GM08714 (cell line): ENCODE measurements around the gene SBK2.

Experiments
- H3K4me3 ChIP-seq: fragments of 200-500 bp; sonication (Bioruptor generic); 2 replicates; pipeline ENCODE4 v1.5.1; 2014; ENCODE audit warnings: mild to moderate bottlenecking, low read length, inconsistent platforms
- ZNF274 ChIP-seq: IDR thresholded peaks from 2 replicates; pipeline ENCODE4 v1.6.1; 2012; ENCODE audit warnings: mild to moderate bottlenecking, low read depth, low read length

The SBK2 gene

GRCh38 chr19:55567708-55568328 is 30.9 kb upstream of the SBK2 start:
- no peak overlapping the region for H3K4me3 ChIP-seq
- no peak for TF ChIP-seq ZNF274

- no peak overlapping the region for H3K4me3 ChIP-seq
- no peak for TF ChIP-seq ZNF274
Measured at GRCh38 chr19:55566823-55567222, 29.9 kb upstream of the SBK2 start.

GRCh38 chr19:55563261-55563690 is 26.3 kb upstream of the SBK2 start:
- no peak for TF ChIP-seq ZNF274
- H3K4me3 ChIP-seq = no peak overlapping the region

GRCh38 chr19:55559684-55560083 is 22.8 kb upstream of the SBK2 start:
- no peak for TF ChIP-seq ZNF274
- no peak overlapping the region for H3K4me3 ChIP-seq

DNA sequence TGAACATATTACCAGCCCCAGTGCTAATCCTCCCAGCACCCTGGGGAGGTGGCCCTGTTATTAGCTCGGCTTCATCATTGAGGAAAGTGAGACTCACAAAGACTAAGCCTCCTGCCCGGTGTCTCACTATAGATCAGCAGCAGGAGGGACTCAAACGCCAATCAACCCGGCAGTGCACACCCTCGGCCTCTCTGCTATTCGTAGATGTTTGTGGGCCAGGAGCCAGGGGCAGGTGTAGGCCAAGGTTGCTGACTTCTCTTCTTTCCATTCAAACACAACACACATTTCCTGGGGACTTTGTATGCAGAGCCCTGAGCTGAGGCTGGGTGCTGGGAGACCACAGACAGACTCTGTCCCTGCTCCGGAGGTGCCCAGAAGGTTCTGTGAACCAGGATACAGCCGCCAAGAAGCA is 17.8 kb upstream of the SBK2 start:
- TF ChIP-seq ZNF274 = no peak
- no peak overlapping the region for H3K4me3 ChIP-seq

DNA sequence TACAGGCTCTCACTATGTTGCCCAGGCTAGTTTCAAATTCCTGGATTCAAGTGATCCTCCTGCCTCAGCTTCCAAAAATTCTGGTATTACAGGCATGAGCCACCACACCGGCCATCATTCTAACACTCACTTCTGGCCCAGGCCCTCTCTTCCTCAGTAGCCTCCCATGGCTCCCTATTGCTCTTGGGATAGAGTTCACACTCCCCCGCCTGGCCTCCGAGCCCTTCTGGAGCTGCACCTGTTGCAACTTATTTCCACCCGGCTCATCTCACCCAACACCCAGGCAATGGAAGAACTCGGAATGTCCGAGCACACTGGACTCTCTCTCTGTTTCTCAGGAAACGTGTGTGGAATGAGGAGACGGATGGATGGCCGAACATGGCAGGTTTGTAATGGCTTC is 17.4 kb upstream of the SBK2 start:
- TF ChIP-seq ZNF274 = no peak
- H3K4me3 ChIP-seq = no peak overlapping the region

DNA sequence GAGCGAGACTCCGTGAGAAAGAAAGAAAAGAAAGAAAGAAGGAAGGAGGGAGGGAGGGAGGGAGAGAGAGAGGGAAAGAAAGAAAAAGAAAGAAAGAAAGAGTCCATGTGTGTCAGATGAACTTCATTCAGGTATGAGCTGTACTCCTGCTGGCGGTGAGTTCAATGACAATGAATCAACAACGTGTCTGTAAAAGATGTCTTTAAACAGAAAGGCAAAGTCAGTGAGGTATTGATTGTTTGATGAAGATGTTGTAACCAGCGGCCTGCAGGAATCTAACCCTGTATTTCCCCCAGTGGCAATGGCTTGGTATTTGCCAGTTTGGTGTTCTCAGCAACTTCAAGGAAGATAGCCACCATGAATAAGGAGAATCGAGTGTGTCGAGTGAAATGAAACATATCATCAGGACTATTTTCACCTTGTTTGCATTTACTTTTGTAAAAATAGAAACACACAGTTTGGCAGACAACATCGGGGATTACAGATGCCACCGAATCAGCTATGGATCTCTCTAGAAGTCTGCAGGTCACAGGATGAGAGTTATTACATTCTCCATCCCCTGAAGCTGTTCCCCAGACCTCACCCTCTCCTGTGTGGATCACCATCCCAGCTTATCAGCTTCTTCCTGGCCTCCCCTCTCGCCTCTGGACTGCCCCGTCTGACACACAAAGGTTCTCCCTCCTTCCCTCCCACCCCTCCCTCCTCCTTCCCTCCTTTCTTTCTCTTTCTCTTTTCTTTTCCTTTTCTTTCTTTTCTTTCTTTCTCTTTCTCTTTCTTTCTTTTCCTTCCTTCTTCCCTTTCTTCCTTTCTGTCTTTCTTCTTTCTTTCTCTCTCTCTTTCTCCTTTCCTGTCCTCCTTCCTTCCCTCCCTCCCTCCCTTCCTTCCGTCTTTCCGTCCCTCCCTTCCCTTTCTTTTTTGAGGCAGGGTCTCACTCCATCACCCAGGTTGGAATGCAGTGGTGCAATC is 16.6 kb upstream of the SBK2 start:
- no peak for TF ChIP-seq ZNF274
- H3K4me3 ChIP-seq = no peak overlapping the region

DNA sequence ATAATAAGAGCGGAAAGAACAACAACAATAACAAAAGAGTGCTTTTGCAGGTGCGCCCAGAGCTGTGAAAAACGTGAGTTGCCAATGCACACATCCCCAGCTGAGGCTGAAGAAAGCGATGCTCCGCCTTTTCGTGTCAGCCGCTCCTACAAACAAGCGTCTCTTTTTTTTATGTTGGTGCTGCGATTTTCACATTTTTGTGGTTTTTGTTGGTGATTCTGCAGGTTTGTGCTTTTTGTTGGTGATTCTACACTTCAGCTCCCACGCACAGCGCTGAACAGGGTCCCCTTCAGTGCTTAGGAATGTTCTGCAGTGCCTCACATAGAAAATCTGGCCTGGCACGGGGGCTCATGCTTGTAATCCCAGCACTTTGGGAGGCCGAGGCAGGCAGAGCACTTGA is 15.7 kb upstream of the SBK2 start:
- TF ChIP-seq ZNF274 = no peak
- H3K4me3 ChIP-seq = no peak overlapping the region

GRCh38 chr19:55552206-55552605 is 15.3 kb upstream of the SBK2 start:
- TF ChIP-seq ZNF274 = no peak
- H3K4me3 ChIP-seq = no peak overlapping the region

DNA sequence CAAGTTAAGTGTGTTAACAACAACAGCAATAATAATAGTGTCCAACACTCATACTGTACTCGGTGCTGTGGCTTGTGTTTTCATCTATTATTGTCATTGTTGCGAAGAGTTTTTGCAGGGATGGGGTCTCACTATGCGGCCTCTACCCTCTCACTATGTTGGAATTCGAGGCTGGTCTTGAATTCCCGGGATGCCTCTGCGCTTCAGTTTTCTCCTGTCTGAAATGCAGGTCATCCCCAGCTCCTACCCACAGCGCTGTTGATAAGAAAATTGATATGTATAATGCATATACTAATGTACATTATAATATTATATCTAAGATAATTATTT is 13.4 kb upstream of the SBK2 start:
- TF ChIP-seq ZNF274 = no peak
- no peak overlapping the region for H3K4me3 ChIP-seq

- no peak overlapping the region for H3K4me3 ChIP-seq
- TF ChIP-seq ZNF274 = no peak
Measured at GRCh38 chr19:55549500-55550320, 12.8 kb upstream of the SBK2 start.

DNA sequence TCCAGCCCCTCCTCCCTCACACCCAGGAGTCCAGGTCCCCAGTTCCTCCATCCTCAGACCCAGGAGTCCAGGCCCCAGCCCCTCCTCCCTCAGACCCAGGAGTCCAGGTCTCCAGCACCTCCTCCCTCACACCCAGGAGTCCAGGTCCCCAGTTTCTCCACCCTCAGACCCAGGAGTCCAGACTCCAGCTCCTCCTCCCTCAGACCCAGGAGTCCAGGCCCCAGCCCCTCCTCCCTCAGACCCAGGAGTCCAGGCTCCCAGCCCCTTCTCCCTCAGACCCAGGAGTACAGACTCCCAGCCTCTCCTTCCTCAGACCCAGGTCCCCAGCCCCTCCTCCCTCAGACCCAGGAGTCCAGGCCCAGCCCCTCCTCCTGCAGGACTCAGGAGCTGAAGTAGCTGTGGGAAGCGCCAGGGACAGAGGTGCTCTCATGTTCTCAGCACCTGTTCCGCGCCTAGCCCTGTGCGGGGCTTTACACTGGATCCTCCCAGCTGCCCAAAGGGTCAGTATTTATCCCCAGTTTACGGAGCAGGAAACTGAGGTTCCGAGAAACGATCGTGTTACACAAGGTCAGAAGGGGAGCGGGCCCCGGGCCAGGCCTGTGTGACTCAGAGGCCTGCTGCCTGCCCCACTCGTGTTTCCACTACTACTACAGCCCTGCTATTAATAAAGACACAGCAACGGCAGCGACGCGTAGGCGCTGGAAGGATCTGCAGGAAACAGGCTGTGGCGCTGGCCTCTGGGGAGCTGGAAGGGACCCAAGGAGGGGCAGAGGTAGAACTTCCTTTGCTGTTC is 10.1 kb upstream of the SBK2 start:
- no peak for TF ChIP-seq ZNF274

GRCh38 chr19:55546011-55546410 is 9.1 kb upstream of the SBK2 start:
- TF ChIP-seq ZNF274 = no peak
- no peak overlapping the region for H3K4me3 ChIP-seq

More for the DNA sequence above, 10.1 kb upstream of the SBK2 start:
- no peak overlapping the region for H3K4me3 ChIP-seq

DNA sequence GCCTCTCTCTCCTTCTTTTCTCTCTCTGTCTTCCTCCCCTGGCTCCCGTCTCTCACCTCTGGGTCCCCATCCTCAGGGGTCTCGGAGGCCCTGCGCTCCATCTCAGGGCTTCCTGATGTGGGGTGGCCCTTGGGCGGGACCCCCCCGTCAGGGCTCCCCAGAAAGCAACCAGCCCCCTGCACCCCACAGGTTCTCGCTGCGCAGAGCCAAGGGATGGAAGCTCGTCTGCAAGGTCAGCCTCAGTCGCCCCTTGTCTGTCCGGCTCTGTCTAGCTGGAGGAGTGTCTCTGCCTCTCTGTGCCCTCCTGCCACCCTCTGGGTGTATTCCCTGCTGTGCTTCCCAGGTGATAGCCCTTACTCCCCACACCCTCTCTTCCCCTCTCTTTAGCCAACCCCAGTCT is 8.5 kb upstream of the SBK2 start, which contains the start of gene SBK3:
TSS of gene SBK3 (minus strand) at position 101 of the 400 bp plus-strand sequence. CDS start at position 101, 0 bp downstream.
- H3K4me3 ChIP-seq = no peak within 1 kb of the TSS
- no peak for TF ChIP-seq ZNF274
